Ramos (cell line): Measurements from ENCODE around the gene AZU1.

ENCODE experiments used
- in situ Hi-C: fragments of 300-500 bp; cut with MboI; formaldehyde crosslinking; loops from one replicate; pipeline ENCODE4 v1.14.3; 2022; ENCODE audit warnings: low sequenced_read_pairs; ENCODE audit not compliant: unreplicated experiment

The AZU1 gene

DNA sequence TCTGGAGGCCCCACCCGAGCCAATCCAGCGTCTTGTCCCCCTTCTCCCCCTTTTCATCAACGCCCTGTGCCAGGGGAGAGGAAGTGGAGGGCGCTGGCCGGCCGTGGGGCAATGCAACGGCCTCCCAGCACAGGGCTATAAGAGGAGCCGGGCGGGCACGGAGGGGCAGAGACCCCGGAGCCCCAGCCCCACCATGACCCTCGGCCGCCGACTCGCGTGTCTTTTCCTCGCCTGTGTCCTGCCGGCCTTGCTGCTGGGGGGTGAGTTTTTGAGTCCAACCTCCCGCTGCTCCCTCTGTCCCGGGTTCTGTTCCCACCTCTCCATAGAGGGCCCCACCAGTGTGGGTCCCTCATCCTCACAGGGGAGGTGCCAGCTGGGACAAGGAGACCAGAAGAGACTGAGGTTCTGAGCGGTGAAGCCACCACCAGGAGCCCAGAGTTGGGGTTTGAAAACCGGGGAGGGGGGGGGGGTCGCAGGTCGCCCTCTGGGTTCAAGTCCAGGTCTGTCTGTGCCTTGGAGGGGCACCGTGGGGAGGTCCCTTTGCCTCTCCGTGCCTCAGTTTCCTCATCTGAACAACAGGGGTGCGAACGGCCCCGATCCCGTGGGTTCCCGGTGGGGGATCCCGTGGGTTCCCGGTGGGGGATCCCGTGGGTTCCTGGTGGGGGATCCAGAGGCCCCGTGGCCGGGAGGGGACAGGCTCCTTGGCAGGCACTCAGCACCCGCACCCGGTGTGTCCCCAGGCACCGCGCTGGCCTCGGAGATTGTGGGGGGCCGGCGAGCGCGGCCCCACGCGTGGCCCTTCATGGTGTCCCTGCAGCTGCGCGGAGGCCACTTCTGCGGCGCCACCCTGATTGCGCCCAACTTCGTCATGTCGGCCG is 24.7 kb downstream of the AZU1 start, which contains the start of gene ELANE:
Gene ELANE, plus strand, starts transcription at position 168 of the 878 bp plus-strand sequence. Its CDS starts 26 bp downstream, at position 194.
- in situ Hi-C loops = loop anchor here (10.0 kb wide), 1 partner anchor 132 kb away; the partner anchor contains the start of gene WDR18

GRCh38 chr19:853014-853585 is 25.5 kb downstream of the AZU1 start:
- in situ Hi-C loops = loop anchor here (10.0 kb wide), 1 partner anchor 132 kb away; the partner anchor contains the start of gene WDR18

GRCh38 chr19:853614-854220 is 26.1 kb downstream of the AZU1 start:
- in situ Hi-C loops = loop anchor here (10.0 kb wide), 1 partner anchor 131 kb away; the partner anchor contains the start of gene WDR18

- in situ Hi-C loops = loop anchor here (10.0 kb wide), 1 partner anchor 130 kb away; the partner anchor contains the start of gene WDR18
Observed at GRCh38 chr19:854549-854948, 26.9 kb downstream of the AZU1 start.

- in situ Hi-C loops = loop anchor here (5.0 to 10.0 kb wide), 2 partner anchors 67 to 130 kb away; partner anchors contain the start of gene WDR18
Observed at GRCh38 chr19:855142-855541, 27.5 kb downstream of the AZU1 start.

DNA sequence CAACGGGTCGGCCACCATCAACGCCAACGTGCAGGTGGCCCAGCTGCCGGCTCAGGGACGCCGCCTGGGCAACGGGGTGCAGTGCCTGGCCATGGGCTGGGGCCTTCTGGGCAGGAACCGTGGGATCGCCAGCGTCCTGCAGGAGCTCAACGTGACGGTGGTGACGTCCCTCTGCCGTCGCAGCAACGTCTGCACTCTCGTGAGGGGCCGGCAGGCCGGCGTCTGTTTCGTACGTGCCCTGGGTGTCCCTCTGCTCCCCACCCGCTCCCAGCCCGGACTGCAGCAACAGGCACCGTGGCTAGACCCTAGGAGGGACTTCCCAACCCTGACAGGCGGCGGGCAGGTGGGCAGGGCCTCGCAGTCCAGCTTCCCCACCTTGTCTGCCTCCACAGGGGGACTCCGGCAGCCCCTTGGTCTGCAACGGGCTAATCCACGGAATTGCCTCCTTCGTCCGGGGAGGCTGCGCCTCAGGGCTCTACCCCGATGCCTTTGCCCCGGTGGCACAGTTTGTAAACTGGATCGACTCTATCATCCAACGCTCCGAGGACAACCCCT is 28.0 kb downstream of the AZU1 start:
- in situ Hi-C loops = loop anchor here (5.0 to 10.0 kb wide), 2 partner anchors 67 to 129 kb away; partner anchors contain the start of gene WDR18

DNA sequence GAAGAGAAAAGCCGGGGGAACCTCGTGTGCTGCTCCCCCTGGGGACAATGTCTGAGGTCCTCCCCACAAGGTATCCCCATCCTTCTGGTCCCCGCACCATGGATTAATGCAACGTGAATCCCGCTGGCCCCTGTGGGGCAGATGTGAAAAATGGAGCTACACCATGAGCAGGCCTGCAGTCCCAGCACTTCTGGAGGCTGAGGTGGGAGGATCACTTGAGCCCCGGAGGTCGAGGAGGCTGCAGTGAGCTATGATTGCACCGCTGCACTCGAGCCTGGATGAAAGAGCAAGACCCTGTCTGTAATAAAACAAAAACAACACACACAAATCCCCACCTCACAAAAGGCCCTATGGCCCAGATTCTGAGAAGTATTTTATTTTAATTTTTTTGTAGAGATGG is 30.6 kb downstream of the AZU1 start:
- in situ Hi-C loops = loop anchor here (5.0 to 10.0 kb wide), 2 partner anchors 64 to 127 kb away; partner anchors contain the start of gene WDR18

- in situ Hi-C loops = loop anchor here (5.0 to 10.0 kb wide), 2 partner anchors 63 to 126 kb away; partner anchors contain the start of gene WDR18
Observed at GRCh38 chr19:858868-859843, 31.5 kb downstream of the AZU1 start, which contains the start of gene CFD. TSS of gene CFD (plus strand) at chr19:859664. CDS start at chr19:859690, 26 bp downstream.

DNA sequence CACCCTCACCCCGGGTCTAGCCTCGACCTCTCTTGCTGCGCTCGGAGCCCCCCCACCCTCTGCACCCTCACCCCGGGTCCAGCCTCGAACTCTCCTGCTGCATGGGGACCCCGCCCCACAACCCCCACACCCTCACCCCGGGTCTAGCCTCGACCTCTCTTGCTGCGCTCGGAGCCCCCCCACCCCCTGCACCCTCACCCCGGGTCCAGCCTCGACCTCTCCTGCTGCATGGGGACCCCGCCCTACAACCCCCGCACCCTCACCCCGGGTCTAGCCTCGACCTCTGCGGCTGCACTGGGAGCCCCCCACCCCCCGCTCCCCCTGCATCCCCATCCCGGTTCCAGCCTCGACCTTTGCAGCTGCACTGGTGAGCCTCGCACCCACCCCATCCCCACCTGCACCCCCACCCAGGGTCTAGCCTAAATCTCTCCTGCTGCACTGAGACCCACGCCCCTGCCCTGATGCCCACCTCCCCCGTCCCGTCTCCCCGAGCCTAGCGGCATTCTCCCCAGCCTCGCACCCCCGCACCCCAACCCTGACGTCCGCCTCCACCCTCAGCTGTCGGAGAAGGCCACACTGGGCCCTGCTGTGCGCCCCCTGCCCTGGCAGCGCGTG is 33.6 kb downstream of the AZU1 start:
- in situ Hi-C loops = no loop called here

DNA sequence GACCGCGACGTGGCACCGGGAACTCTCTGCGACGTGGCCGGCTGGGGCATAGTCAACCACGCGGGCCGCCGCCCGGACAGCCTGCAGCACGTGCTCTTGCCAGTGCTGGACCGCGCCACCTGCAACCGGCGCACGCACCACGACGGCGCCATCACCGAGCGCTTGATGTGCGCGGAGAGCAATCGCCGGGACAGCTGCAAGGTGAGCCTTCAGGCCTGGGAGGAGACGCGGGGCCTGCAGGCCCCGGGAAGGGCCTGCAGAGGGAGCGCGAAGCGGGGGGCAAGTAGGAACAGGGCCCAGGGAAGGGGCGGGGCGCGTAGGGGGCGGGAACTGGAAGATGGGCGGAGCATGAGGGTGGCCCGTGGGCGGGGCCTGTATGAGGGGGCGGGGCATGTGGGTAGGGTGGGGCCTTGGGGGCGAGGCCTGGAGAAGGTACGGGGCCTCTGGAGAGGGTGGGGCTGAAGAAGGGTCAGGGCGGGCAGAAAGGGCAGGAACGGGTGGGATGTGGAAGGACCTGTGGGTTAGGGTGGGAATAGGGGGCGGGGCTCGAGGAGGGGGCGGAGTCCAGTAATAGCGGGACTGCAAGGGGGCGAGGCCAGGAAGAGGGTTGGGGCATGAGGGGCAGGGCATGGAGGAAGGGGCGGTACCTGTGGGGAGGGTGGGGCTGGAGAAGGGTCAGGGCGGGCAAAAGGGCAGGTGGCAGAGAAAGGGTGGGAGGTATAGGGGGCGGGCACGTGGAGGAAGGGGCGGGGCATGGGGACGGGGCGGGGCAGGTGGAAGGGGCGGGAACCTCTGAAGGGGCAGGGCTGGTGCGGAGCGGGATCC is 34.3 kb downstream of the AZU1 start:
- in situ Hi-C loops = no loop called here

DNA sequence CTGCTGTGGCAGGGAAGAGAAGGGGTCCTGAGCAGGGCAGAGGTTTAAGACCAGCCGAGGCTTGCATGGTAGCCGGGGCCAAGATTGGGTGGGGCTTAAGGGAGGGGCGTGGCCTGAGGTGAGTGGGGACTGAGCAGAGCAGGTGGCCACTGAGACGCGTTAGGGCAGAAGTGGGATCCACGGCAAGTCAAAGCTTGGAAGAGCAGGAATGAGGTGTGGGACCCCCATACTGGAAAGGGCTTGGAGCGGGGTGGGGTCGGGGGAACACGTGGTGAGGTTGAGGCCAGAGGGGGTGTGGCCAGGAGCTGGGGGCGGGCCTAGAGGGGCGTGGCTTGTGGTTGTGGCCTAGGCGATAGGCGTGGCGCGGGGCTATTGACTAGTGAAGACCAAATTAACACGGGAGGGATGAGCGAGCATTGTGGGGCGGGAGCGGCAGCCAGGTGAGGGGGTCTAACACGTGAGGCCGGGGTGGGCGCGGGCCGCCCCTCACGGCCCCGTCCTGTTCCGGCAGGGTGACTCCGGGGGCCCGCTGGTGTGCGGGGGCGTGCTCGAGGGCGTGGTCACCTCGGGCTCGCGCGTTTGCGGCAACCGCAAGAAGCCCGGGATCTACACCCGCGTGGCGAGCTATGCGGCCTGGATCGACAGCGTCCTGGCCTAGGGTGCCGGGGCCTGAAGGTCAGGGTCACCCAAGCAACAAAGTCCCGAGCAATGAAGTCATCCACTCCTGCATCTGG is 35.1 kb downstream of the AZU1 start:
- in situ Hi-C loops = no loop called here

DNA sequence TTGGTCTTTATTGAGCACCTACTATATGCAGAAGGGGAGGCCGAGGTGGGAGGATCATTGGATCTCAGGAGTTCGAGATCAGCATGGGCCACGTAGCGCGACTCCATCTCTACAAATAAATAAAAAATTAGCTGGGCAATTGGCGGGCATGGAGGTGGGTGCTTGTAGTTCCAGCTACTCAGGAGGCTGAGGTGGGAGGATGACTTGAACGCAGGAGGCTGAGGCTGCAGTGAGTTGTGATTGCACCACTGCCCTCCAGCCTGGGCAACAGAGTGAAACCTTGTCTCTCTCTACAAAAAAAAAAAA is 35.6 kb downstream of the AZU1 start:
- in situ Hi-C loops = no loop called here

DNA sequence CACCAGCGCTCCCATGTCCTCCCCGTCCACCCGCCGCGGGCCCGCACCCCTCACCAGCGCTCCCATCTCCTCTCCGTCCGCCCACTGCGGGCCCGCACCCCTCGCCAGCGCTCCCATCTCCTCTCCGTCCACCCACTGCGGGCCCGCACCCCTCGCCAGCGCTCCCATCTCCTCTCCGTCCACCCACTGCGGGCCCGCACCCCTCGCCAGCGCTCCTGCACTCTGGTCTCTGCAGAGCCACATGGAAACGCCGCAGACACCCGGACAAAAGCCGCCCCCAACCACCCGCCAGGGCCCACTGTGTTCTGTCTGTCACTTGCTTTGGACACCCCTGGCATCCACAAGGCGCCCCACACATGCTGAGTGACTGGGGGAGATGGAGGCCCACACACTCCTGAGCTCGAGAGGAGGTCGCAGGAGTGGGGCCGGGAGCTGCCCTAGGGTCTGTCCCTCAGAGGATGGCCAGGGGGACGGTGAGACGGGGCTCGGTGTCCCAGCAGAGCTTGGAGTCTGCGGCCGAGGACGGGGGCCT is 39.2 kb downstream of the AZU1 start:
- in situ Hi-C loops = no loop called here

DNA sequence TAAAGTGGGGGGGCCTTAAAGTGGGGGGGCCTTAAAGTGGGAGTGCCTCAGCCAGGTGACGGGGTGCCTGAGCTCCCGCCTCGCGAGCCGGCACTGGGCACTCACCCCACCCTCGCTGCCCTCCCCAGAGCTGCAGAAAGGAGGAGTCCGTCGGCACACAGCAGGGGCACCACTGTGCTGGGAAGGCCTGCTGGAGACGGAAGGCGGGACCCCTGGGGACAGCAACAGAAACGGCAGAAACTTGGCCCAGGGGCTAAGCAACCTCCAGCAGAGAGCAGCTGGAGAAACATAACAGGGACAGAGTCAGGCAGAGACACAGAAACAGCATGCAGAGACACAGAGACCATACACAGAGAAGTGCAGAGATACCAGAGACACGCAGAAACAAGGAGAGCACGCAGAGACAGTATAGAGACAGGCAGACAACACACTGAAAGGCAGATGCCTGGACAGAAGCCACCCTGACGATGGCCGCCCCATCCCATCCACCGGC is 39.7 kb downstream of the AZU1 start:
- in situ Hi-C loops = no loop called here

- in situ Hi-C loops = no loop called here
Observed at GRCh38 chr19:867855-868457, 40.3 kb downstream of the AZU1 start.

DNA sequence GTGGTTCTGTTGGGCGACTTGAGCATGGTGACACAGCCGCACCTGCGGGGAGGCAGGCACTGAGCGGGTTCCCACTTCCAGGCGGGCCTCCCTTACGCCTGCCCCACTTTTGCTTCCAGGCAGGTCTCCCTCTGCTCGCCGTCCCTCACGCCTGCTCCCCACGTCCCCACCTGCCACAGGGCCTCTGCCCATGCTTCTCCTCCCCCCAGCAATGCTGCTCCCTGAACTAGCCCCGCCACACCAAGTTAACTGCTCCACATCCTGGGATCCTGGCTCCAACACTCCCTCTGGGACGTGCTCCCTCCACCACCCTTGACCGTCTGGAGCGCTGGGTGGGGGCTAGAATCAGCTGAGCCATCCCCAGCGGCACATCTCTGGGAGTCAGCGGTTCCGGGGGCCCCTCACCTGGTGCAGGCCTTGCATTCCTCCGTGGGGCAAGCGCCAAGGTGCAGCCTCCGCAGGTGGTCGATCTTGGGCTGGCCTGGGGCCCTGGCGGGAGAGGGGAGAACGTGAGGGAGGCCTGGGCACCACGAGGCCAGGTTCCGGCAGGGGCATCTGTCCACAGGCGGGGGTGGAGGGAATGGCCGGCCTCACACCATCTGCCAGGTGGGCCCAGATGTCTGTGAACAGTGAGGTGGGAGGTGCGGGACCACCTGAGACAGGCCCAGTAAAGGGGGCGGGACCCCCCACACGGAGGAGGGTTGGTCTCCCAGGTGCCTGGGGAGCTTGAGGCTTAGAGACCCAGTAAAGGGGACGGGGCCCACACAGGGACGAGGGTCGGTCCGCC is 41.0 kb downstream of the AZU1 start:
- in situ Hi-C loops = no loop called here
